HepG2 (cell line): Measurements from ENCODE around the gene CALY. TPM values are rescaled to one million over a fixed set of nuclear protein-coding genes. Genes with fewer than 3 reads are reported as not detected.
A peak's percentile ranks its signal among the peaks of the same experiment; 100 is the strongest.

ENCODE experiments used
- BRD4 ChIP-seq: sonication (generic); formaldehyde crosslinking; IDR thresholded peaks from 2 replicates; pipeline ENCODE4 v1.4.0; 2020; ENCODE audit warnings: missing genetic modification reagents
- CAMTA2 ChIP-seq: sonication (generic); formaldehyde crosslinking; IDR thresholded peaks from 2 replicates; pipeline ENCODE4 v1.4.0; 2020; ENCODE audit warnings: mild to moderate bottlenecking, missing genetic modification reagents, borderline replicate concordance
- FOXO1 ChIP-seq: sonication (generic); formaldehyde crosslinking; IDR thresholded peaks from 2 replicates; pipeline ENCODE4 v1.4.0; 2020; ENCODE audit warnings: missing genetic modification reagents
- HDAC6 ChIP-seq: fragments of 200-600 bp; sonication (generic); IDR thresholded peaks from 2 replicates; pipeline ENCODE4 v1.7.0; 2017; ENCODE audit warnings: mild to moderate bottlenecking, antibody characterized with exemption, low read length, low read depth
- KLF6 ChIP-seq: IDR thresholded peaks from 2 replicates; pipeline ENCODE4 v1.8.0; 2016; ENCODE audit warnings: missing biosample characterization, missing genetic modification reagents
- MYNN ChIP-seq: sonication (generic); formaldehyde crosslinking; IDR thresholded peaks from 2 replicates; pipeline ENCODE4 v1.4.0; 2020; ENCODE audit warnings: mild to moderate bottlenecking, low read depth, missing genetic modification reagents
- NFRKB ChIP-seq: fragments of 450-650 bp; IDR thresholded peaks from 2 replicates; pipeline ENCODE4 v1.6.1; 2017
- NR2F2 ChIP-seq: IDR thresholded peaks from 2 replicates; pipeline ENCODE4 v1.6.1; 2012; ENCODE audit warnings: low read depth, inconsistent platforms, borderline replicate concordance
- PRPF4 ChIP-seq: fragments of 200-400 bp; formaldehyde crosslinking; IDR thresholded peaks from 2 replicates; pipeline ENCODE4 v1.6.1; 2016; ENCODE audit warnings: low read length, low read depth; ENCODE audit not compliant: poor library complexity, severe bottlenecking
- SAP130 ChIP-seq: IDR thresholded peaks from 2 replicates; pipeline ENCODE4 v1.6.1; 2016; ENCODE audit warnings: low read depth
- SYNCRIP ChIP-seq: fragments of 200-400 bp; formaldehyde crosslinking; IDR thresholded peaks from 2 replicates; pipeline ENCODE4 v1.6.1; 2018; ENCODE audit warnings: mild to moderate bottlenecking, low read depth, low read length; ENCODE audit not compliant: insufficient read depth
- TEAD2 ChIP-seq: sonication (generic); formaldehyde crosslinking; IDR thresholded peaks from 2 replicates; pipeline ENCODE4 v1.9.0; 2021; ENCODE audit warnings: missing genetic modification reagents
- ZNF331 ChIP-seq: sonication (generic); formaldehyde crosslinking; IDR thresholded peaks from 2 replicates; pipeline ENCODE4 v1.4.0; 2020; ENCODE audit warnings: missing genetic modification reagents
- ZNF34 ChIP-seq: sonication (generic); formaldehyde crosslinking; IDR thresholded peaks from 2 replicates; pipeline ENCODE4 v1.4.0; 2020; ENCODE audit warnings: mild to moderate bottlenecking, missing genetic modification reagents, borderline replicate concordance
- ZNF510 ChIP-seq: sonication (generic); formaldehyde crosslinking; IDR thresholded peaks from 2 replicates; pipeline ENCODE4 v1.4.0; 2020; ENCODE audit warnings: low read depth, mild to moderate bottlenecking, missing genetic modification reagents
- ZNF724P ChIP-seq: sonication (generic); formaldehyde crosslinking; IDR thresholded peaks from 2 replicates; pipeline ENCODE4 v1.8.0; 2022; ENCODE audit warnings: missing genetic modification reagents, borderline replicate concordance
- polyA plus RNA-seq, 8 experiments: library from polyadenylated mRNA; depleted of rRNA in 3 of 8; stranded (reverse) in 7 of 8; unstranded in 1 of 8; fragments of >200 nt; fragmentation: Illumina TruSeq in 4 of 8; extraction: Trizol in 4 of 8; gene quantifications; 2 replicates each; pipeline versions ENCODE4 v1.2.1 to v1.2.3, GENCODE V29; 2011 to 2016; ENCODE audit warnings: low read depth in 4 of 8, missing spikeins in 1 of 8, mixed read lengths in 1 of 8; ENCODE audit not compliant: insufficient read depth in 1 of 8
- total RNA-seq, 5 experiments: library from RNA; depleted of rRNA; stranded (reverse); fragments of >200 nt; fragmentation: Illumina TruSeq; extraction: Trizol; gene quantifications; 2 replicates each; pipeline ENCODE4 v1.2.3, GENCODE V29; 2016; ENCODE audit warnings: low read depth in 1 of 5
- TF ChIP-seq, protein P1 (sequence below), 2 experiments: fragments of 450-650 bp in 1 of 2; sonication (generic) in 1 of 2; formaldehyde crosslinking in 1 of 2; IDR thresholded peaks; 2 replicates each; pipeline versions ENCODE4 v1.6.1 to v1.8.0; 2016 to 2022; ENCODE audit warnings: antibody characterized with exemption in 1 of 2, mild to moderate bottlenecking in 1 of 2, missing genetic modification reagents in 1 of 2
- TF ChIP-seq, protein P2 (sequence below): IDR thresholded peaks from 2 replicates; pipeline ENCODE4 v1.6.1; 2016; ENCODE audit warnings: mild to moderate bottlenecking

The CALY gene
- total and polyA plus RNA-seq, 2 of the 13 experiments (the other 11 are each of a cell fraction or from before 2014, with no cell fraction given), result 0.08 TPM; not detected in 1

DNA sequence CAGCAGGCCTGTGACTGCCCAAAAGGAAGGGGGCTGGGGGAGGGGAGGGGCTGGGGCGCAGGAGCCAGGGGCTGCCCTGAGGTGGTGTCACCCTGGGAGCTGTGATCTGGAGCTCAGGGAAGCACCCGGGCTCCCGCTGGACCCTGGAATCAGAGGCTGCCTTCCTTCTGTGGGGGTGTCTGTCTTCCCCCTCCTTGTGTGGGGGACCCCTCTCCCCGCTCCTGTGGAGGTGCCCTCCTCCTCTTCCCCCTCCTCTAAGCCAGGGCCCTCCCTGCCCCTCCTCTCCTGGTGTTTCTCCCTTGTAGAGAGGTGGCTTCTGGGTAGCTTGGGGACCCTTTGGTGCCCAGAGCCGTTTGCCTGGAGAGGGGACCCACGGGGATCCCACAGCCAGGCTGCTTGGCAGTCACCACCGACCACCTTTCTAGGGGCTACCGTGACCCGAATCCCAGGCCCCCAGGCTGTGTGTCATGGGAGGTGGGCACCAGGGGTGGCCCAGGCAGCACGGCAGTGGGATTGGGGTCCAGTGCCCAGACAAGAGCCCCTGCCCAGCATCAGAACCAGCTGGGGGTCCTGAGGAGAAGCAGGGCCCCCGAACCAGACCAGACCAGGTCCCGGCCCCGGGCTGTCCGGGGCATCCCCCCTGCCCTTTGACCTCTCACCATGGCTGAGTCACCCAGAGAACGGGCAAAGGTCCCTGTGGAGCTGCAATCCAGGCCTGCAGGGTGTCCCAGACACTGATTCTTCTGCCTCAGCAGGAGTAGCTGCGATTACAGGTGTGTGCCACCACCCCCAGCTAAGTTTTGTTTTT is 11.2 kb upstream of the CALY start (continued):
- TF ChIP-seq, protein P1, sequence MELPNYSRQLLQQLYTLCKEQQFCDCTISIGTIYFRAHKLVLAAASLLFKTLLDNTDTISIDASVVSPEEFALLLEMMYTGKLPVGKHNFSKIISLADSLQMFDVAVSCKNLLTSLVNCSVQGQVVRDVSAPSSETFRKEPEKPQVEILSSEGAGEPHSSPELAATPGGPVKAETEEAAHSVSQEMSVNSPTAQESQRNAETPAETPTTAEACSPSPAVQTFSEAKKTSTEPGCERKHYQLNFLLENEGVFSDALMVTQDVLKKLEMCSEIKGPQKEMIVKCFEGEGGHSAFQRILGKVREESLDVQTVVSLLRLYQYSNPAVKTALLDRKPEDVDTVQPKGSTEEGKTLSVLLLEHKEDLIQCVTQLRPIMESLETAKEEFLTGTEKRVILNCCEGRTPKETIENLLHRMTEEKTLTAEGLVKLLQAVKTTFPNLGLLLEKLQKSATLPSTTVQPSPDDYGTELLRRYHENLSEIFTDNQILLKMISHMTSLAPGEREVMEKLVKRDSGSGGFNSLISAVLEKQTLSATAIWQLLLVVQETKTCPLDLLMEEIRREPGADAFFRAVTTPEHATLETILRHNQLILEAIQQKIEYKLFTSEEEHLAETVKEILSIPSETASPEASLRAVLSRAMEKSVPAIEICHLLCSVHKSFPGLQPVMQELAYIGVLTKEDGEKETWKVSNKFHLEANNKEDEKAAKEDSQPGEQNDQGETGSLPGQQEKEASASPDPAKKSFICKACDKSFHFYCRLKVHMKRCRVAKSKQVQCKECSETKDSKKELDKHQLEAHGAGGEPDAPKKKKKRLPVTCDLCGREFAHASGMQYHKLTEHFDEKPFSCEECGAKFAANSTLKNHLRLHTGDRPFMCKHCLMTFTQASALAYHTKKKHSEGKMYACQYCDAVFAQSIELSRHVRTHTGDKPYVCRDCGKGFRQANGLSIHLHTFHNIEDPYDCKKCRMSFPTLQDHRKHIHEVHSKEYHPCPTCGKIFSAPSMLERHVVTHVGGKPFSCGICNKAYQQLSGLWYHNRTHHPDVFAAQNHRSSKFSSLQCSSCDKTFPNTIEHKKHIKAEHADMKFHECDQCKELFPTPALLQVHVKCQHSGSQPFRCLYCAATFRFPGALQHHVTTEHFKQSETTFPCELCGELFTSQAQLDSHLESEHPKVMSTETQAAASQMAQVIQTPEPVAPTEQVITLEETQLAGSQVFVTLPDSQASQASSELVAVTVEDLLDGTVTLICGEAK (IDR thresholded peaks at IDR 0.05), result no peak
- TF ChIP-seq, protein P1 (CRISPR knock-in tag; IDR thresholded peaks at IDR 0.05), result peak; percentile 44; the same call in 1 of the 2 replicates
- TF ChIP-seq ZNF724P (no peak), SYNCRIP (no peak), KLF6 (CRISPR knock-in tag) (no peak), CAMTA2 (CRISPR knock-in tag) (no peak), TEAD2 (CRISPR knock-in tag) (no peak), SAP130 (CRISPR knock-in tag) (peak; percentile 72), FOXO1 (no peak), ZNF331 (CRISPR knock-in tag) (peak; percentile 21; the same call in 1 of the 2 replicates), ZNF510 (CRISPR knock-in tag) (no peak), ZNF34 (CRISPR knock-in tag) (no peak), NFRKB (no peak), NR2F2 (peak; percentile 90), PRPF4 (no peak), HDAC6 (no peak), MYNN (CRISPR knock-in tag) (no peak), BRD4 (CRISPR knock-in tag) (no peak)
- TF ChIP-seq, protein P2, sequence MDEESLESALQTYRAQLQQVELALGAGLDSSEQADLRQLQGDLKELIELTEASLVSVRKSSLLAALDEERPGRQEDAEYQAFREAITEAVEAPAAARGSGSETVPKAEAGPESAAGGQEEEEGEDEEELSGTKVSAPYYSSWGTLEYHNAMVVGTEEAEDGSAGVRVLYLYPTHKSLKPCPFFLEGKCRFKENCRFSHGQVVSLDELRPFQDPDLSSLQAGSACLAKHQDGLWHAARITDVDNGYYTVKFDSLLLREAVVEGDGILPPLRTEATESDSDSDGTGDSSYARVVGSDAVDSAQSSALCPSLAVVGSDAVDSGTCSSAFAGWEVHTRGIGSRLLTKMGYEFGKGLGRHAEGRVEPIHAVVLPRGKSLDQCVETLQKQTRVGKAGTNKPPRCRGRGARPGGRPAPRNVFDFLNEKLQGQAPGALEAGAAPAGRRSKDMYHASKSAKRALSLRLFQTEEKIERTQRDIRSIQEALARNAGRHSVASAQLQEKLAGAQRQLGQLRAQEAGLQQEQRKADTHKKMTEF, result peak; percentile 43; the same call in 1 of the 2 replicates
